K562 (cell line): Measurements from ENCODE around the gene REC8. TPM values are rescaled to one million over a fixed set of nuclear protein-coding genes. Genes with fewer than 3 reads are reported as not detected.

Experiments used
- CCNT2 ChIP-seq: IDR thresholded peaks from 2 replicates; pipeline ENCODE4 v1.6.1; 2011; ENCODE audit warnings: borderline replicate concordance, low read depth, mild to moderate bottlenecking, moderate library complexity, mixed read lengths, low read length; ENCODE audit not compliant: insufficient read length; ENCODE audit errors: extremely low read depth
- GTF2B ChIP-seq: IDR thresholded peaks from 2 replicates; pipeline ENCODE4 v1.6.1; 2011; ENCODE audit not compliant: insufficient read length; ENCODE audit errors: extremely low read depth
- HOMEZ ChIP-seq: fragments of 250-450 bp; sonication (Bioruptor Pico); IDR thresholded peaks from 2 replicates; pipeline ENCODE4 v1.4.0; 2020; ENCODE audit warnings: mild to moderate bottlenecking, moderate library complexity
- MGA ChIP-seq: fragments of 450-650 bp; IDR thresholded peaks from 2 replicates; pipeline ENCODE4 v1.6.1; 2016; ENCODE audit warnings: mild to moderate bottlenecking, moderate library complexity
- NBN ChIP-seq: fragments of 450-650 bp; IDR thresholded peaks from 2 replicates; pipeline ENCODE4 v1.6.1; 2016; ENCODE audit warnings: low read depth, mild to moderate bottlenecking
- SOX6 ChIP-seq: fragments of 450-650 bp; IDR thresholded peaks from 2 replicates; pipeline ENCODE4 v1.6.1; 2014; ENCODE audit warnings: mild to moderate bottlenecking
- SREBF2 ChIP-seq: sonication (generic); formaldehyde crosslinking; IDR thresholded peaks from 2 replicates; pipeline ENCODE4 v1.4.0; 2020; ENCODE audit warnings: mild to moderate bottlenecking, missing genetic modification reagents
- ZBTB49 ChIP-seq: sonication (generic); formaldehyde crosslinking; IDR thresholded peaks from 2 replicates; pipeline ENCODE4 v1.8.0; 2022; ENCODE audit warnings: missing genetic modification reagents, mild to moderate bottlenecking, borderline replicate concordance
- ZNF583 ChIP-seq: fragments of 250-450 bp; sonication (Bioruptor Pico); IDR thresholded peaks from 2 replicates; pipeline ENCODE4 v1.4.0; 2020
- ZNF780A ChIP-seq: fragments of 250-450 bp; sonication (Bioruptor Pico); IDR thresholded peaks from 2 replicates; pipeline ENCODE4 v1.5.0; 2021; ENCODE audit warnings: mild to moderate bottlenecking
- polyA plus RNA-seq, 8 experiments: library from polyadenylated mRNA; depleted of rRNA in 4 of 8; stranded (reverse) in 5 of 8; unstranded in 3 of 8; fragments of >200 nt; fragmentation: Nextera tagmentation in 2 of 8; fragmentation: Illumina TruSeq in 1 of 8; extraction: Ambion mirVana in 2 of 8; extraction: Trizol in 1 of 8; gene quantifications; 2 replicates each; pipeline versions ENCODE4 v1.2.1 to v1.2.3, GENCODE V29; 2011 to 2014; ENCODE audit warnings: inconsistent platforms in 1 of 8, missing spikeins in 1 of 8
- total RNA-seq, 7 experiments: library from RNA; depleted of rRNA in 6 of 7; stranded (reverse); fragments of >200 nt in 6 of 7; fragmentation: Illumina TruSeq in 2 of 7; extraction: Trizol in 2 of 7; gene quantifications; 2 replicates each; pipeline versions ENCODE4 v1.2.1 to v1.2.3, GENCODE V29; 2011 to 2021; ENCODE audit warnings: low replicate concordance in 1 of 7

REC8 gene
- total and polyA plus RNA-seq, 9 of the 15 experiments (the other 6 are each of a cell fraction or from before 2014, with no cell fraction given): 0.11 to 2.5 (median 0.85) TPM

- TF ChIP-seq MGA: no peak
- TF ChIP-seq HOMEZ (CRISPR knock-in tag): no peak
- no peak for TF ChIP-seq CCNT2
- TF ChIP-seq ZBTB49 (CRISPR knock-in tag): no peak
- TF ChIP-seq SOX6: no peak
- TF ChIP-seq GTF2B: no peak
- no peak for TF ChIP-seq ZNF583 (CRISPR knock-in tag)
- TF ChIP-seq SREBF2: no peak
- TF ChIP-seq NBN: no peak
- no peak for TF ChIP-seq ZNF780A (CRISPR knock-in tag)
Observed at GRCh38 chr14:24141097-24141880, 30.6 kb upstream of the REC8 start, which contains the start of gene EMC9 (continued).
